Activated CD4-positive, alpha-beta memory T cell treated with anti-CD3 and anti-CD28 coated beads, Interleukin-2, amount 10 ng/mL, durations not matched to agents 7 days and 5 days (primary cell): ENCODE measurements around the gene GPR171. TPM values are rescaled to one million over a fixed set of nuclear protein-coding genes. Genes with fewer than 3 reads are reported as not detected.

Source experiments
- CTCF ChIA-PET: fragments of 350-600 bp; sonication (Branson Sonifier 250); formaldehyde crosslinking; loops from one replicate; lab custom pipeline; 2021; ENCODE audit warnings: antibody characterized with exemption, inconsistent platforms; lab: Charles Lee
- POLR2A ChIA-PET: fragments of 350-600 bp; sonication (Branson Sonifier 250); formaldehyde crosslinking; loops from one replicate; lab custom pipeline; 2021; ENCODE audit warnings: antibody characterized with exemption; lab: Charles Lee
- DNase-seq: peaks from one replicate; pipeline ENCODE4 v3.0.0-alpha.2; 2020
- H3K27ac Mint-ChIP-seq: one replicate; pipeline ENCODE4 v1.8.0; 2021; ENCODE audit warnings: mild to moderate bottlenecking, mixed read lengths
- H3K27me3 Mint-ChIP-seq: one replicate; pipeline ENCODE4 v1.8.0; 2021; ENCODE audit warnings: mixed read lengths
- H3K36me3 Mint-ChIP-seq: one replicate; pipeline ENCODE4 v1.8.0; 2021; ENCODE audit warnings: low read depth, mixed read lengths
- H3K4me1 Mint-ChIP-seq: one replicate; pipeline ENCODE4 v1.8.0; 2021; ENCODE audit warnings: mixed read lengths
- H3K4me3 Mint-ChIP-seq: one replicate; pipeline ENCODE4 v1.8.0; 2021; ENCODE audit warnings: mild to moderate bottlenecking, mixed read lengths
- H3K9me3 Mint-ChIP-seq: one replicate; pipeline ENCODE4 v1.8.0; 2021; ENCODE audit warnings: mixed read lengths
- total RNA-seq, 2 experiments: library from RNA; stranded (reverse); gene quantifications; one replicate each; pipeline ENCODE4 v1.2.3, GENCODE V29; 2021

GPR171 gene
- total RNA-seq, 2 experiments from 2014 or later = 204 to 222 TPM

GRCh38 chr3:151226825-151227224 lies 23.8 kb upstream of the GPR171 start:
- no peaks in the 10 kb centered on the region for H3K27me3 Mint-ChIP-seq
- H3K36me3 Mint-ChIP-seq = peaks cover 14% of the 10 kb centered on the region
- POLR2A ChIA-PET = interaction anchor here (0.9 to 4.5 kb wide), 6 partner anchors 22 to 57 kb away, joined by 4 to 40 read pairs (median 6); partner anchors contain the start of genes GPR171 and P2RY14
- CTCF ChIA-PET = interaction anchor here (1.0 to 8.2 kb wide), 16 partner anchors 9 to 100 kb away, joined by 3 to 160 read pairs (median 5); partner anchors contain the start of gene P2RY14
- no peak for DNase-seq
- no peak overlapping the region for H3K4me3 Mint-ChIP-seq
- peak overlapping the region; percentile 40 for H3K27ac Mint-ChIP-seq
- peaks cover 55% of the 10 kb centered on the region for H3K4me1 Mint-ChIP-seq
- peaks cover 11% of the 10 kb centered on the region for H3K9me3 Mint-ChIP-seq

GRCh38 chr3:151226088-151226563 lies 23.1 kb upstream of the GPR171 start:
- no peak for DNase-seq
- H3K27me3 Mint-ChIP-seq = no peaks in the 10 kb centered on the region
- H3K4me1 Mint-ChIP-seq = peaks cover 52% of the 10 kb centered on the region
- H3K9me3 Mint-ChIP-seq = peaks cover 15% of the 10 kb centered on the region
- peak overlapping the region; percentile 71 for H3K27ac Mint-ChIP-seq
- peaks cover 19% of the 10 kb centered on the region for H3K36me3 Mint-ChIP-seq
- H3K4me3 Mint-ChIP-seq = no peak overlapping the region
- POLR2A ChIA-PET = interaction anchor here (0.7 to 4.5 kb wide), 7 partner anchors 19 to 58 kb away, joined by 3 to 40 read pairs (median 6); partner anchors contain the start of gene GPR171
- CTCF ChIA-PET = interaction anchor here (1.1 to 8.2 kb wide), 10 partner anchors 11 to 101 kb away, joined by 3 to 160 read pairs (median 19); partner anchors contain the start of gene P2RY14

- CTCF ChIA-PET = interaction anchor here (1.0 to 8.2 kb wide), 7 partner anchors 9 to 69 kb away, joined by 3 to 160 read pairs (median 14); partner anchors contain the start of gene P2RY14
- Mint-ChIP-seq H3K4me1 (peaks cover 44% of the 10 kb centered on the region), H3K27me3 (no peaks in the 10 kb centered on the region), H3K9me3 (peaks cover 22% of the 10 kb centered on the region), H3K36me3 (peaks cover 26% of the 10 kb centered on the region), H3K4me3 (no peak overlapping the region), H3K27ac (peak overlapping the region; percentile 71)
- POLR2A ChIA-PET = interaction anchor here (0.6 to 4.5 kb wide), 12 partner anchors 9 to 59 kb away, joined by 3 to 40 read pairs (median 4); partner anchors contain the start of gene GPR171
- no peak for DNase-seq
These were observed 22.3 kb upstream of the GPR171 start for GRCh38 chr3:151225040-151225975.

- POLR2A ChIA-PET = interaction anchor here (0.7 to 4.5 kb wide), 5 partner anchors 11 to 23 kb away, joined by 3 to 40 read pairs (median 5); partner anchors contain the start of gene GPR171
- Mint-ChIP-seq H3K27ac (peak overlapping the region; percentile 28), H3K4me3 (no peak overlapping the region), H3K36me3 (peaks cover 31% of the 10 kb centered on the region), H3K9me3 (peaks cover 22% of the 10 kb centered on the region), H3K4me1 (peaks cover 41% of the 10 kb centered on the region), H3K27me3 (no peaks in the 10 kb centered on the region)
- no peak for DNase-seq
- CTCF ChIA-PET = interaction anchor here (1.0 to 8.2 kb wide), 5 partner anchors 9 to 55 kb away, joined by 3 to 160 read pairs (median 6); partner anchors contain the start of gene P2RY14
These were observed 21.4 kb upstream of the GPR171 start for GRCh38 chr3:151224268-151224866.

- Mint-ChIP-seq H3K27ac (no peak overlapping the region), H3K4me3 (no peak overlapping the region), H3K9me3 (peaks cover 22% of the 10 kb centered on the region), H3K4me1 (peaks cover 7% of the 10 kb centered on the region), H3K27me3 (no peaks in the 10 kb centered on the region), H3K36me3 (peaks cover 31% of the 10 kb centered on the region)
- no peak for DNase-seq
- ChIA-PET CTCF (interaction anchor here (1.1 to 3.4 kb wide), 3 partner anchors 9 to 50 kb away, joined by 3 to 23 read pairs (median 7); no protein-coding TSS in a partner anchor), POLR2A (interaction anchor here (0.9 to 1.3 kb wide), 2 partner anchors 14 to 21 kb away, joined by 4 read pairs; no protein-coding TSS in a partner anchor)
These were observed 16.0 kb upstream of the GPR171 start for GRCh38 chr3:151219056-151219455.

GRCh38 chr3:151218136-151218535 lies 15.1 kb upstream of the GPR171 start:
- Mint-ChIP-seq H3K27ac (no peak overlapping the region), H3K36me3 (peaks cover 29% of the 10 kb centered on the region), H3K9me3 (peaks cover 22% of the 10 kb centered on the region), H3K4me3 (no peak overlapping the region), H3K4me1 (peaks cover 7% of the 10 kb centered on the region), H3K27me3 (no peaks in the 10 kb centered on the region)
- DNase-seq = no peak
- CTCF ChIA-PET = interaction anchor here (1.0 to 3.4 kb wide), 4 partner anchors 9 to 50 kb away, joined by 3 to 23 read pairs (median 4); no protein-coding TSS in a partner anchor
- POLR2A ChIA-PET = no interaction called here

GRCh38 chr3:151216641-151217607 lies 13.9 kb upstream of the GPR171 start:
- Mint-ChIP-seq H3K36me3 (peaks cover 18% of the 10 kb centered on the region), H3K4me3 (no peak overlapping the region), H3K4me1 (peaks cover 7% of the 10 kb centered on the region), H3K9me3 (peaks cover 12% of the 10 kb centered on the region), H3K27me3 (no peaks in the 10 kb centered on the region), H3K27ac (no peak overlapping the region)
- ChIA-PET POLR2A (interaction anchor here (0.9 to 1.3 kb wide), 2 partner anchors 8 to 10 kb away, joined by 3 to 4 read pairs; no protein-coding TSS in a partner anchor), CTCF (interaction anchor here (0.7 to 3.4 kb wide), 4 partner anchors 11 to 59 kb away, joined by 3 to 23 read pairs (median 4); no protein-coding TSS in a partner anchor)
- no peak for DNase-seq

GRCh38 chr3:151214459-151214858 lies 11.4 kb upstream of the GPR171 start:
- no peak for DNase-seq
- H3K27ac Mint-ChIP-seq = no peak overlapping the region
- H3K4me1 Mint-ChIP-seq = peaks cover 29% of the 10 kb centered on the region
- POLR2A ChIA-PET = no interaction called here
- H3K27me3 Mint-ChIP-seq = no peaks in the 10 kb centered on the region
- no peaks in the 10 kb centered on the region for H3K36me3 Mint-ChIP-seq
- H3K9me3 Mint-ChIP-seq = no peaks in the 10 kb centered on the region
- CTCF ChIA-PET = interaction anchor here (0.9 to 1.4 kb wide), 3 partner anchors 12 to 46 kb away, joined by 3 to 5 read pairs (median 3); no protein-coding TSS in a partner anchor
- no peak overlapping the region for H3K4me3 Mint-ChIP-seq

- H3K4me1 Mint-ChIP-seq = peaks cover 33% of the 10 kb centered on the region
- no peaks in the 10 kb centered on the region for H3K9me3 Mint-ChIP-seq
- ChIA-PET POLR2A (interaction anchor here (1.0 to 5.2 kb wide), 2 partner anchors 11 to 12 kb away, joined by 3 to 48 read pairs; partner anchors contain the start of gene GPR171), CTCF (interaction anchor here (1.2 to 1.4 kb wide), 2 partner anchors 14 to 46 kb away, joined by 3 to 5 read pairs; no protein-coding TSS in a partner anchor)
- no peak overlapping the region for H3K4me3 Mint-ChIP-seq
- no peak overlapping the region for H3K27ac Mint-ChIP-seq
- H3K36me3 Mint-ChIP-seq = peaks cover 2% of the 10 kb centered on the region
- DNase-seq = no peak
- H3K27me3 Mint-ChIP-seq = no peaks in the 10 kb centered on the region
These were observed 10.9 kb upstream of the GPR171 start for GRCh38 chr3:151213881-151214280.

- peaks cover 6% of the 10 kb centered on the region for H3K36me3 Mint-ChIP-seq
- CTCF ChIA-PET = interaction anchor here (0.6 to 1.0 kb wide), 3 partner anchors 14 to 1254 kb away, joined by 3 read pairs; no protein-coding TSS in a partner anchor
These were observed 10.1 kb upstream of the GPR171 start for GRCh38 chr3:151213151-151213550.

More at GRCh38 chr3:151213151-151213550, 10.1 kb upstream of the GPR171 start:
- POLR2A ChIA-PET = interaction anchor here (1.0 to 5.2 kb wide), 2 partner anchors 12 kb away, joined by 3 to 48 read pairs; partner anchors contain the start of gene GPR171
- DNase-seq = no peak
- H3K27me3 Mint-ChIP-seq = no peaks in the 10 kb centered on the region
- no peak overlapping the region for H3K27ac Mint-ChIP-seq
- no peaks in the 10 kb centered on the region for H3K9me3 Mint-ChIP-seq
- H3K4me1 Mint-ChIP-seq = peaks cover 38% of the 10 kb centered on the region
- no peak overlapping the region for H3K4me3 Mint-ChIP-seq
